Left renal cortex interstitium (tissue), 4 donors: ENCODE measurements around the gene MLXIP. TPM values are rescaled to one million over a fixed set of nuclear protein-coding genes. Genes with fewer than 3 reads are reported as not detected.

Experiments
- polyA plus RNA-seq, 4 donors: library from polyadenylated mRNA; unstranded; fragments of 120-200 nt; gene quantifications; one replicate each; pipeline ENCODE4 v1.2.1, GENCODE V29; 2013; ENCODE audit not compliant: insufficient read length in 4 of 4

Gene MLXIP
- polyA plus RNA-seq, 4 donors, result 25.2 to 58.5 (median 38.2) TPM

Other genes with a start within 250 kb of the MLXIP start
- 1 to 10 TPM; 1.8 to 5.3 (median 3.6) TPM for gene HPD, start 219.9 kb upstream of the MLXIP start, polyA plus RNA-seq
- 10 to 100 TPM; 52.2 to 61.8 (median 55.7) TPM for gene PSMD9, start 190.0 kb upstream of the MLXIP start, polyA plus RNA-seq
- gene CFAP251, start 160.2 kb upstream of the MLXIP start, polyA plus RNA-seq, result 10 to 100 TPM in 2 of 4 donors, 1 to 10 TPM in 2; 8.9 to 16.8 (median 12.8) TPM
- gene BCL7A, start 56.9 kb upstream of the MLXIP start, polyA plus RNA-seq, result 10 to 100 TPM; 35.0 to 42.9 (median 38.4) TPM
- not detected for gene IL31, start 95.5 kb downstream of the MLXIP start, polyA plus RNA-seq
- 1 to 10 TPM; 4.0 to 8.2 (median 6.2) TPM for gene LRRC43, start 104.4 kb downstream of the MLXIP start, polyA plus RNA-seq
- 1 to 10 TPM; 2.6 to 5.2 (median 3.7) TPM for gene B3GNT4, start 125.0 kb downstream of the MLXIP start, polyA plus RNA-seq
- gene DIABLO, start 147.3 kb downstream of the MLXIP start, polyA plus RNA-seq, result 10 to 100 TPM; 60.4 to 82.4 (median 71.0) TPM
- 10 to 100 TPM; 16.5 to 21.4 (median 17.6) TPM for gene VPS33A, start 187.7 kb downstream of the MLXIP start, polyA plus RNA-seq